ENCODE data around the gene TCP11L1.

- TF ChIP-seq POLR2A (IDR thresholded peaks at IDR 0.05) (no peak), CTCF (IDR thresholded peaks at IDR 0.05) (no peak), POLR2AphosphoS5 (IDR thresholded peaks at IDR 0.05) (no peak)
These were observed 4.4 kb upstream of the TCP11L1 start for GRCh38 chr11:33035011-33035410.

Data from gastroesophageal sphincter (tissue), 3 donors.